AG20443 (cell line): ENCODE results near the gene ARHGEF7.
A peak's percentile ranks its signal among the peaks of the same experiment; 100 is the strongest.

Experiments used
- DNase-seq: peaks from one replicate; pipeline ENCODE4 v3.0.0; 2012; ENCODE audit warnings: low spot score, mixed read lengths

The ARHGEF7 gene

GRCh38 chr13:111111376-111111937, 3.7 kb upstream of the ARHGEF7 start:
- no peak for DNase-seq

DNA sequence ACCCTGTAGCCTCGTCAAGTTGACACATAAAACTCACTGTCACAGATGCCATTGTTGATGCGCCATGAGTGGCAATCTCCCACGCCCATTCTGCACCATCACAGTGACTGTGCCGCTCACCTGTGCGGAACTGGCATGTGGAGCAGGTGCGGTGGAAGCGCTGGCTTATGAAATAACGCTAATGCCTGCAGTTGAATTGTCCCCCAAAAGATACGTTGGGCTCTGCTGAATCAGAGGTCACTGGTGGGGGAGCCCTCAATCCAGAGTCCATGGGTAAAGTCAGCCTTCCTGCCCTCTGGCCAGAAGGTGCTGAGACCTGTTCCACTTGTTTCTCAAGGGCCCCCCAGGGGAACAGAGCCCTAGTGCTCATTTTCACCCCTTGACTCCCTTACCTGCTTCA, 2.9 kb upstream of the ARHGEF7 start:
- DNase-seq, result no peak

DNA sequence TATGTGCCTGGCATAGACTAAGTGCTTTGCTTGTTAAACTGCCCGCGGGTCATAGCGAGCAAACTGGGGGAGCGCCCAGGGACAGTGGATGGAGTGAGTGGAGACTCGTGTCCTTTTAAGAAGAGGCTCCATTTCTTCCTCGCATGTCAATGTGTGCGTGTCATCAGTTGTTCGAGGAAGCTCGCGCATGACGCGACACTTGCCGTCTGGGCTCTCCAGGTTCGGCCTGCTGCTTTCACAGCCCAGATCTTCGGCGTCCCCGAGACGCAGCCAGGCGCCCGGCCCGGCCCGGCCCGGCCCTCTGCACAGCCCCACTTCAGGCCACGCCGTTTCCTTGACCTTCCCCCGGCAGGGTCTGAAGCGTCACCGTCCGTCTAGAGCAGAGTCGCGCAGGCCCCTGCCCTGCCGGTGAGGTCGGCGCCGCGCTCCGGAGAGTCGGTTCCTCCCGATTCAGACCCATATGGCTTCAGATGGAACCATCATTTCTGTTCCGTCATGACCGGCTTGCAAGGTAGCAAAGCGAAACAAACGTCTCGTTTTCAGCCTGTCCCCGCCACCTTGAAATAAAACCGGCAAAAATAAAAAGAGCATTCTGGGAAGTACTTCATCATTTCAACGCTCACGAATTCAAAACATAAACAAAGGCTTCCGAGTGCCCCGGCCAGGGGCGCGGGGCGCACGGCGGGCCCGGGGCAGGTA, 599 bp upstream of the ARHGEF7 start:
- peak; percentile 78 for DNase-seq

DNA sequence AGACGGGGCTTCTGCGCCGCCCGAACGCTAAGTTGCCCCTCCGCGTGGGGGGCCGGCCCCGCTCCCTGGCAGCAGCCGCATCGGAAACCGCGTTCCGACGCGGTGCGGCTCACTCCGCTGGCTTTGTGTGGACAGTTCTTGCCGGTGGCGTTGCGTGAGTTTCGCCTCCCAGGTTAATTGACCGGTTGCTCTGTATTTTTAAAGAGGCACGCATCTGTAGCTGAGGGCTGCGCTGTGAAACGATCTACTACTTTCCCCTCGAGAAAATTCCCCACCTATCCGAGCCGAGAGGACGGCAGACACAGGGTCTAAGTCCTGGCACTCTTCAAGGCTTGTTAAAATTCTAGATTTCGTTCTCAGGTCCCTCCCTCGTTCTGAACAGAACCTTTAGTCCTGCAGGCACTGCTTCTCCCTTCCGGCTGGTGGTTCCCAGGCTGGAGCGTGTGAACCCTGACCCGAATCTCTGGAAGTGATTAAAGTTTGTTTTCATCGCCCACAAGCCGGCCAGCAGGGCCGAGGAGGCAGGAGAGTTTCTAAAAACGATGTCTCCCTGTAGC, 933 bp downstream of the ARHGEF7 start:
- peak; percentile 85 for DNase-seq

DNA sequence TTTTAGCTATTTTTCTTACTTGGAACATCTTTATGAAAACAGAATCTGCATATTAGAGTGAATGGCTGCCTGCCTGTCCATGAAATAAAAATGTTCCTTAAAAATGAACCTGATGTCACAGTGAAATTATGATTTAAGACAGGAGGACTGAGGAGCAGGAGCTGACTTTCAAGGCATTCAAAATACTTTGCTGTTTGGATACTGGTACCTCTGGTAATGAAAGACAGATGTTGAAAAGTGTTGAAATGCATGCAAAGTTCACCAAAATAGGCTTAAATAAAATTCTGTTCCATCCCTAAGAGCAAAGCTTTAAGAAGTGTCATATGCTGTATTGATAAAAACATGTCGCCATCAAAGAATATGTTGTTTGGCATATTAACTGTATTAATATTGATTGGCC, 1.7 kb downstream of the ARHGEF7 start:
- DNase-seq, result no peak

GRCh38 chr13:111117289-111117688, 2.2 kb downstream of the ARHGEF7 start:
- peak; percentile 26 for DNase-seq

DNA sequence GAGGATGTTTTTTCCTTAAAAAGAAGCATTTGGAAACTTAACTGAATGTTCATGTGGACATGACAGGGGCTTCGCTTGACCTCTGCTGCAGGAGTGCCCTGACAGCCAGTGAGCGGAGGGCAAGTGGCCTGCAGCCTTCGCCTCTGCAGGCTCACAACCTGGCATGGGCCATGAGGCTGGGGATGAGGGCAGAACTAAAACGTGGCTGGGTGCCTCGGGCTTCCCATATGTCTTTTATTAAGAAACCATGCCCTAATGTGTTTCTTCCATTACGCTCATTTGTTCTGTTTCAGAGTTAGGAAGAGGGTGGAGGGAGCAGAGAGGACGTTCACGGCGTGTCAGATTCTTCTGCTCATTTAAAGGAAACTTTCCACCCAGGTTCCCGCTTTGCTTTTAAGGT, 2.9 kb downstream of the ARHGEF7 start:
- no peak for DNase-seq

GRCh38 chr13:111118898-111119607, 3.9 kb downstream of the ARHGEF7 start:
- no peak for DNase-seq

- DNase-seq, result no peak
Observed at GRCh38 chr13:111119966-111120365, 4.9 kb downstream of the ARHGEF7 start.

GRCh38 chr13:111120422-111120821, 5.3 kb downstream of the ARHGEF7 start:
- no peak for DNase-seq

- DNase-seq, result no peak
Observed at GRCh38 chr13:111120913-111121312, 5.8 kb downstream of the ARHGEF7 start.

DNA sequence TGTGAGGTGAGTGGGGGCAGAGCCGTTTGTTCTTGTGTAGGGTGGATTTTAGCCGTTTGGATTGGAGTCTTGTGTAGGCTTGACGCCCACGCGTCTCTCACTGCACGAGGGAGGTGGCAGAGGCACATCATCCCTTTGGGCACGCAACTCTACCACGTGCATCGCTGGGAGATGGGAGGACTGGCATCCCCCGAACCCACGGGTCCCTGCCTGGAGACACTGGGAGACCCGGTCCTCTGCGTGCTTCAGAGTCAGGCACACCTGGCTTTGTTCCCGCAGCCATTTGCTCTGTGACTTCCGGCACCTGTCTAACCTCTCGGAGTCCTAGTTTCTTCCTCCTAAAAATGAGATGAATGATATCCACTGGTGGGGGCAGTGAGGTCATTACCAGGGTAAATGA, 6.4 kb downstream of the ARHGEF7 start:
- no peak for DNase-seq

- DNase-seq, result no peak
Observed at GRCh38 chr13:111122056-111122455, 6.9 kb downstream of the ARHGEF7 start.

DNA sequence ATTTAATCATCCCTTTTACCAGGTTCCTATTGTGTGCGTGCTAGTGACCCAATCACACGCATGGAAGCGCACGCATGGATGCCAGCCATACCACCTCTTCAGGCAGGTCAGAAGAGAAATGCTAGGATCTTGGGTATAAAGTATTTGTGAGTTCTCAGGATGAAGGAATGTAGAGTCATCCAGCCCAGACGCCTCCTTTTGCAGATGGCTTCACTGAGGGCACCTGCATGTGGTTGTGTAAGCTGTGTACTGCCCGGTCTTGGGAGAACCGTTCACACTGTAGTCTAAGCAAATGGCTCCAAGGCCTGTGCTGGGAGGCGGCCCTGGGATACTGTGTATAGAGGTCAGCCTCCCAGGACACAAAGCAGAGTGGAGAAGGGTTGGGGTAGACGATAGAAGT, 7.5 kb downstream of the ARHGEF7 start:
- no peak for DNase-seq

DNA sequence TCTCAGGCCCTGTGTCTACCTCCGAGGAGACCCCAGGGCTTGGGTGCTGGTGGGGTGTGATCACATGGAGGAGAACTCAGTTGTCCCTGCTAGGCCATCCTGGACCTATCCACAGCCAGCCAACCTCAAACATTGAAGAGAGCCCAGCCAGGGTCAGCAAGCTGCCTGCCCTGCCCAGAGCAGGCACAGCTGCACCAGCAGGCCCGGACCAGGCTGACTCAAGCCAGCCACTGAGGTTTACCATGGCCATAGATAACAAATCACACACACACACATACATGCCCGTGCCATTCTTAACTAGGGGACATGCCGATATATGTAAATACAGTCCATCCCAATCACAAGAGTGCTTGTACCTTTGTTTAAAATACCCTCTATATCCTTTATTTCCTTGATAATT, 8.1 kb downstream of the ARHGEF7 start:
- DNase-seq, result no peak

GRCh38 chr13:111123649-111124048, 8.5 kb downstream of the ARHGEF7 start:
- DNase-seq, result no peak

DNA sequence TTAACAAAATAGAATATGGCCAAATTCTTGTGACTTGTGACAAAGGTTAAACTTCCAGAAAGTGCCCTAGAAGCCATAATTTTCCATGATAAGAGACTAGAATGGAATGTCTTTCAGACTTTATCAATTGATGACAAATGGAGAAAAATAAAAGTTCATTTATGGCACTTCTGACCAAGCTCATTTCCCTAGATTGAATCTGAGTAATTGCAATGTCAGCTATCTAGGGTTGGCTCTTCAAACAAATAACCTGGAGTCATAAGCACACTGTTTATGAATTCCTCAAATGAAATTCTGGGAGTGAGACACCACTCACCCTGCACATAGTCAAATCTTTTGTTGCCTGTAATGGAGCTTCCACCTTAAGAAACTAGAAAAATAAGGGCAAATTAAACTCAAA, 11.4 kb downstream of the ARHGEF7 start:
- no peak for DNase-seq

DNA sequence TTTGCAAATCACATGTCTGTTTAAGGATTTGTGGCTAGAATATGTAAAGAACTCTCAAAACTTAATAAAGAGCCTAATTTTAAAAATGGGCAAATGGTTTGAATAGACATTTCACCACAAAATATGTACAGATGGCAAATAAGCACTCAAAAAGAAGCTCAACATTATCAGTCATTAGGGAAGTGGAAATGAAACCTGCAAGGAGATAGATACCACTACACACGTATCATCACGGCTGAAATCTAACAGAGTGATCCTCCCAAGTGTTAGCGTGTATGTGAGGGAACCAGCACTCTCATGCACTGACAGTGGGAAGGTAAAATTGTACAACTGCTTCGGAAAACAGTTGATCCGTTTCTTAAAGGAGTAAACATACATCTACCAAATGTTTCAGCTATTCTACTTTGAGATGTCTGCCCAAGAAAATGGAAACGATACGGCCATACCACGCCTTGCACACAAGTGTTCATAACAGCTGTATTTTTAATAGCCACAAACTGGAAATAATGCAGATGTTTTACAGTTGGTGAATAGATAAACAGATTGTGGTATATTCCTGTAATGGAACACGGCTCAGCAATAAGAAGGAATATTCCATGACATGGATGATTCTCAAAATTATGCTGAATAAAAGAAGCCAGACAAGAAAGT, 14.5 kb downstream of the ARHGEF7 start:
- no peak for DNase-seq

DNA sequence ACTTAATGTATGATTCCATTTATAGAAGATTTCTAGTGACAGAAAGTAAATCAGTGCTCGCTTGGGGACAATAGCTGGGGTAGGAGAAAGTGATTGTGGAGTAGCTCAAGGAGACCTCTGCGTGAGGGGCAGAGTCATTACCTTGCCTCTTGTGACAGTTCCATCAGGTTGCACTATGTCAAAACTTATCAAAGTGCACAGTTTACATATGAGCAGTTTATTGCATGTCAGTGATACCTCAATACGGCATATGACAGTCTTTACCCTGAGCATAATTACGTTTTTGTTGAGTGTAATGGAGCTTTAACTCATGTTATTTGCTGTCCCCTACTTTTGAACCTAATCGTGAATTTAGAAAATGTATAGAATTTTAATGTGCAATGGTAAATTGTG, 15.0 kb downstream of the ARHGEF7 start:
- DNase-seq, result no peak

DNA sequence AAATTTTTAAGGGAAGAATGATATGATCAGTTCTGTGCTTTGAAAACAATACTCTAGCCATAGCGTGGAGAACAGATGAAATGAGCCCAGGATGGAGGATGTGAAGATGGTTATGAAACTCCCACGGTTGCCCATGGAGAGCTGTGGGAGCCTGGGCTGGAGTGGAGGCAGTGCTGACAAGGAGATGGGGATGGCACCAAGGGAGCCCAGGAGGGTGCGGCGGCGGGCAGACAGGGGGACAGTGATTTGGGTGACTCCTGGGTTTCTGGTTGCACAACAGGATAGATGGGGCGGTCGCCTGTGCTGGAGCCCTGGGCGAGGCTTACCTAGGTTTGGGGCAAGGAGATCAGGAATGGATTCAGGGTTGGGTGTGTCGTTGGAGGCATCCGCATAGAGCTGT, 15.9 kb downstream of the ARHGEF7 start:
- no peak for DNase-seq

GRCh38 chr13:111131611-111132010, 16.5 kb downstream of the ARHGEF7 start:
- DNase-seq, result no peak

- no peak for DNase-seq
Observed at GRCh38 chr13:111132948-111133347, 17.8 kb downstream of the ARHGEF7 start.

DNA sequence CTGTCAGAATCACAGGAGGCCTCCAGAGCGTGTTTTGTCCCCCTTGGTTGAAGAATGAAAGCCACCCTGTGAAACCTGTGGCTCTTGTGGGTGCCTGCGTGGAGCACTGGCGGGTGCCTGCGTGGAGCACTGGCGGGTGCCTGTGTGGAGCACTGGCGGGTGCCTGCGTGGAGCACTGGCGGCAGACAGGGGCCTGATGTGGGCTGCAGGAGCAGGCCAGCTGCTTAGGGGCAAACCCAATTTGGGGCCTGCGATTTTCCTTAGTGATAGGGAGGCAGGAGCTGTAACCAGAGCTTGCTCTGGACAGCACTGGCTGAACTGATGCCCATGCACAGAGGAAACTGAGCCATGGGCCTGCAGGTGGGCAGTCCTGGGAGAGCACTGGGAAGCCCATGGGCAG, 24.3 kb downstream of the ARHGEF7 start:
- DNase-seq, result no peak
